Peyer's patch (tissue), 4 donors: ENCODE data around the gene KPNA4. TPM values are rescaled to one million over a fixed set of nuclear protein-coding genes. Genes with fewer than 3 reads are reported as not detected.

Source experiments
- DNase-seq, 3 donors: peaks; one replicate each; pipeline ENCODE4 v3.0.0-alpha.2; 2017 to 2019
- H3K27ac ChIP-seq, 4 donors: fragments of 200-600 bp; sonication (generic); one replicate each; pipeline ENCODE4 v1.5.1; 2016 to 2019
- H3K27me3 ChIP-seq, 2 donors: fragments of 200-600 bp; sonication (generic); one replicate each; pipeline ENCODE4 v1.5.1; 2019
- H3K36me3 ChIP-seq, 3 donors: fragments of 200-600 bp; sonication (generic); one replicate each; pipeline ENCODE4 v1.5.1; 2016 to 2019
- H3K4me1 ChIP-seq, 4 donors: fragments of 200-600 bp; sonication (generic); one replicate each; pipeline ENCODE4 v1.5.1; 2016 to 2019
- H3K4me3 ChIP-seq, 4 donors: fragments of 200-600 bp; sonication (generic); 1 replicate in 3 of 4; 2 replicates in 1 of 4; pipeline ENCODE4 v1.5.1; 2016 to 2019; ENCODE audit warnings: mild to moderate bottlenecking in 1 of 4
- H3K9me3 ChIP-seq, 4 donors: fragments of 200-600 bp; sonication (generic); one replicate each; pipeline ENCODE4 v1.5.1; 2016 to 2019; ENCODE audit warnings: mild to moderate bottlenecking in 1 of 4
- CTCF ChIP-seq, 6 experiments: fragments of 450-650 bp in 4 of 6; fragments of 200-600 bp in 2 of 6; sonication (generic) in 1 of 6; IDR thresholded peaks; one replicate each; pipeline ENCODE4 v1.5.1; 2017 to 2019; ENCODE audit warnings: antibody characterized with exemption in 6 of 6, mild to moderate bottlenecking in 3 of 6, moderate library complexity in 1 of 6
- POLR2A ChIP-seq, 2 donors: fragments of 450-650 bp; IDR thresholded peaks; one replicate each; pipeline ENCODE4 v1.5.1; 2017; ENCODE audit warnings: antibody characterized with exemption in 2 of 2, mild to moderate bottlenecking in 2 of 2, moderate library complexity in 2 of 2
- total RNA-seq, 4 donors: library from RNA; depleted of rRNA; stranded (reverse); fragments of >200 nt; gene quantifications; one replicate each; pipeline ENCODE4 v1.1.0, GENCODE V29; 2016

KPNA4 gene
- total RNA-seq, 4 donors from 2014 or later, result 15.2 to 20.5 (median 18.4) TPM

DNA sequence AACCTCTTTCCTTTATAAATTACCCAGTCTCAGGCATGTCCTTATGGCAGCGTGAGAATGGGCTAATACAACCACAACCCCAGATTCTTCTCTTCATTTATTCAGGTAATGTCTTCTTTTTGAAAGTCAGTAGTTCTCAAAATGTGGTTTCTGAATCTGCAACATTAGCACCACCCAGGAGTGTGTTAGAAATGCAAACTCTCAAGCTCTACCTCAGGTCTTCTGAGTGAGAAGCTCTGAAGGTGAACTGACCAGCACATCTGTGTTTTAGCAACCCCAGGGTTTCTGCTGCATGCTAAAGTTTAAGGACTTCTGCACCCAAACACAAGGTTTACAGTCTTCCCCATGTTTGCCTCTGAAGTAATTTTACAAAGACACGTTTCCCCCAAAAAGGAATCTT lies 93.5 kb downstream of the KPNA4 start:
- TF ChIP-seq CTCF (IDR thresholded peaks at IDR 0.05) (no peak), POLR2A (IDR thresholded peaks at IDR 0.05) (no peak)
- Histone ChIP-seq H3K4me1 (no peaks in the 10 kb centered on the region), H3K4me3 (no peak overlapping the region), H3K27me3 (no peaks in the 10 kb centered on the region), H3K9me3 (peaks cover 0 to 12% (median 5%) of the 10 kb centered on the region in 4 donors), H3K36me3 (no peaks in the 10 kb centered on the region), H3K27ac (no peak overlapping the region)
- DNase-seq, result no peak

GRCh38 chr3:160470181-160470580 lies 95.2 kb downstream of the KPNA4 start:
- H3K4me3 ChIP-seq, result no peak overlapping the region
- TF ChIP-seq CTCF (IDR thresholded peaks at IDR 0.05) (no peak), POLR2A (IDR thresholded peaks at IDR 0.05) (no peak)
- no peaks in the 10 kb centered on the region for H3K4me1 ChIP-seq
- H3K36me3 ChIP-seq, result no peaks in the 10 kb centered on the region
- H3K9me3 ChIP-seq, result peaks cover 0 to 12% (median 5%) of the 10 kb centered on the region in 4 donors
- no peak for DNase-seq
- H3K27me3 ChIP-seq, result no peaks in the 10 kb centered on the region
- no peak overlapping the region for H3K27ac ChIP-seq

DNA sequence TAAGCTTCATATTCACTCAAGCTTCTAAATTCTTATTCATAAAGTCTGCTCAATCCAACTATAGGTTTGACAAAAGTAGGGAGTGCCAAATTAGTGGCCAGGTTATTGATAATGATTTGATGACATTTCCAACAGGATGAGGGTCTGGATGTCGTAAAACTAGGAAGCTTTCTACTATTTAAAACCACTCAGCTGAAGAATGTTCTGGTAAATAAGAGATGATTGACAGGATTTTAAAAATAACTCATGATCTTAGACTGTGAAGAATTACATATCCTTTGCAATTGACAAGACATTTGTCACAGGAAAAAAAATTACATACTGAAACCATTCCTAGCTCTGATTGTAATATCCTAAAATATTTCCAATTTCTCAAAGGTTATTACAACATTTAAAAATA lies 100.4 kb downstream of the KPNA4 start:
- no peak for DNase-seq
- TF ChIP-seq POLR2A (IDR thresholded peaks at IDR 0.05) (no peak), CTCF (IDR thresholded peaks at IDR 0.05) (no peak)
- Histone ChIP-seq H3K27me3 (no peaks in the 10 kb centered on the region), H3K9me3 (peaks cover 0 to 1% (median 0%) of the 10 kb centered on the region in 4 donors), H3K4me1 (no peaks in the 10 kb centered on the region), H3K27ac (no peak overlapping the region), H3K36me3 (no peaks in the 10 kb centered on the region), H3K4me3 (no peak overlapping the region)

DNA sequence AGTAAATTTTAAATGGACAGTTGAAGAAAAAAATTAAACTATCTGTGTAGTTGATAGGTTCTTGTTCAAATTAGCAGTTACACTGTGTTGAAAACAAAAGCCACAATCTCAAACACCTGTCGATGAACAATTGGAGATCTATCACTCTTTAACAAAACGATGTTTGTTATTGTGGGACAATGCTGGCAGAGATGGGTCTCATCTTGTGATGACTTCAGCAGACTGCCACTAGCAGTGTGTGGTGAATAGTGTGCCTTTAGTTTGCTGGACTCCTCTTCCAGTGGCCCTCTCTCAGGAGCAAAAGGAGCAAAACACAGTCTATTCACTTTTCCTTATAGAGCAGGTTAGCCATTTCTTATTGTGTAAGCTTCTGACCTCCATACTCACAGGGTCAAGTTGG lies 101.0 kb downstream of the KPNA4 start:
- H3K36me3 ChIP-seq, result no peaks in the 10 kb centered on the region
- TF ChIP-seq CTCF (IDR thresholded peaks at IDR 0.05), result no peak
- TF ChIP-seq POLR2A (IDR thresholded peaks at IDR 0.05), result no peak
- H3K27me3 ChIP-seq, result no peaks in the 10 kb centered on the region
- no peak for DNase-seq
- H3K9me3 ChIP-seq, result no peaks in the 10 kb centered on the region
- H3K27ac ChIP-seq, result no peak overlapping the region
- H3K4me3 ChIP-seq, result no peak overlapping the region
- H3K4me1 ChIP-seq, result no peaks in the 10 kb centered on the region

- TF ChIP-seq CTCF (IDR thresholded peaks at IDR 0.05) (no peak), POLR2A (IDR thresholded peaks at IDR 0.05) (no peak)
- H3K27me3 ChIP-seq, result no peaks in the 10 kb centered on the region
- no peaks in the 10 kb centered on the region for H3K36me3 ChIP-seq
- no peak overlapping the region for H3K27ac ChIP-seq
- H3K4me1 ChIP-seq, result no peaks in the 10 kb centered on the region
- H3K4me3 ChIP-seq, result no peak overlapping the region
- no peak for DNase-seq
- no peaks in the 10 kb centered on the region for H3K9me3 ChIP-seq
Observed at GRCh38 chr3:160460033-160460432, 105.3 kb downstream of the KPNA4 start.

DNA sequence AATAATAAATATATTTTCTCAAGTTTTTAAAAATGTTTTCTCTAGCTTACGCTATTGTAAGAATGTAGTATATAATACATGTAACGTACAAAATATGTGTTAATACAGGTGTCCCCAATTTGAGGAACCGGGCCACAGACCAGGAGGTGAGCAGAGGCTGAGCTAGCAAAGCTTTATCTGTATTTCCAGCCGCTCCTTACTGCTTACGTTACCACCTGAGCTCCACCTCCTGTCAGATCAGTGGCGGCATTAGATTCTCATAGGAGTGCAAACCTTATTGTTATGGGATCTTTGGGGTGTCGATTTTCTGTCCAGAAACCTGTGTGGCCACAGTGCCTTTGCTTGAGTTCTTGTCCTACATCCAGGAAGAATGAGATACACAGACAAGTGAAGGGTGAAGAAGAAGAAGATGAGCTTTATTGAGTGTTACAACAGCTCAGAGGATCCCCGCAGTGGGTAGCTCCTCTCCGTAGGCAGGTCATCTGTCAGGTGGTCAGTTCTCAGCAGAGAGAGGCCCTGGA lies 105.9 kb downstream of the KPNA4 start:
- no peak overlapping the region for H3K4me3 ChIP-seq
- no peaks in the 10 kb centered on the region for H3K9me3 ChIP-seq
- H3K27me3 ChIP-seq, result no peaks in the 10 kb centered on the region
- no peak for DNase-seq
- no peak overlapping the region for H3K27ac ChIP-seq
- H3K4me1 ChIP-seq, result no peaks in the 10 kb centered on the region
- TF ChIP-seq CTCF (IDR thresholded peaks at IDR 0.05), result no peak
- no peak for TF ChIP-seq POLR2A (IDR thresholded peaks at IDR 0.05)
- H3K36me3 ChIP-seq, result no peaks in the 10 kb centered on the region
